ENCODE data around the gene GPC6.

GPC6 gene

DNA sequence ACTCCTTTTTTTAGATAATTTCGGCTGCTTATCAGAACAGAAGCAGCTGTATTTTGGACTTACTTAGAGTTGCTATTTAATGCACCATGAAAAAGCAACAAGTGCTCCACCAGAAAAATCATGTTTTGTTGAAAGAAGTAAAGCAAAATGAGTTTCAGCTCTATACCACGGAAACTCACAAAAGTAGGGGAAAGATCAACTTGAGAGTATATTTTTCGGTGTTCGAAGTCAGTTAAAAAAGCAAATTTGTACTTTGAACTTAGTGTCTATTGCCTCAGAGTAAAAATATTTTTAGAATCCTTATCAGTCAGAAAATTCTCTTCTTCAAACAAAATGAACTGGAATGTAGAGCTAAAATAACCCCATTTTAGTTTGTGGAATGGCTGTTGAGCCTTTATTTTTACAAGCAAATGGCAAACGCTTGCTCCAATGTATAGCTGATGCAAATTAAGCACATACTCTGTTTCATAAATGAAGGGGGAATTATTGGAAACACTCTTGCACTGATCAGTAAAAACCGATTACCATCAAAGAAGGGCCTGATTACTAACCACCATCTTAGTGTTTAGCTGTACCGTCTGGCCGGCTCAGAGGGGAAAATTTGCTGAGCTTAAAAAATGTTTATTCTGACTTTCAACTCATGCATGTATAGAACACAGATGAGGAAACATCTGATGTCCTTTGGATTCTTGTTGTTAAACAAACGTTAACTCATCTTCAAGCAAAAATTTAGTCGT lies 540.7 kb downstream of the GPC6 start:
- H3K4me3 ChIP-seq (ENCODE audit: low read depth, low read length): no peak overlapping the region
- in situ Hi-C loops (cut with HindIII; ENCODE audit: low sequenced_read_pairs): no loop called here
- DNase-seq (ENCODE audit: low read depth): no peak
- TF ChIP-seq, protein P1, sequence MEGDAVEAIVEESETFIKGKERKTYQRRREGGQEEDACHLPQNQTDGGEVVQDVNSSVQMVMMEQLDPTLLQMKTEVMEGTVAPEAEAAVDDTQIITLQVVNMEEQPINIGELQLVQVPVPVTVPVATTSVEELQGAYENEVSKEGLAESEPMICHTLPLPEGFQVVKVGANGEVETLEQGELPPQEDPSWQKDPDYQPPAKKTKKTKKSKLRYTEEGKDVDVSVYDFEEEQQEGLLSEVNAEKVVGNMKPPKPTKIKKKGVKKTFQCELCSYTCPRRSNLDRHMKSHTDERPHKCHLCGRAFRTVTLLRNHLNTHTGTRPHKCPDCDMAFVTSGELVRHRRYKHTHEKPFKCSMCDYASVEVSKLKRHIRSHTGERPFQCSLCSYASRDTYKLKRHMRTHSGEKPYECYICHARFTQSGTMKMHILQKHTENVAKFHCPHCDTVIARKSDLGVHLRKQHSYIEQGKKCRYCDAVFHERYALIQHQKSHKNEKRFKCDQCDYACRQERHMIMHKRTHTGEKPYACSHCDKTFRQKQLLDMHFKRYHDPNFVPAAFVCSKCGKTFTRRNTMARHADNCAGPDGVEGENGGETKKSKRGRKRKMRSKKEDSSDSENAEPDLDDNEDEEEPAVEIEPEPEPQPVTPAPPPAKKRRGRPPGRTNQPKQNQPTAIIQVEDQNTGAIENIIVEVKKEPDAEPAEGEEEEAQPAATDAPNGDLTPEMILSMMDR (IDR thresholded peaks at IDR 0.05; ENCODE audit: low read depth, low read length, missing control alignments): no peak

DNA sequence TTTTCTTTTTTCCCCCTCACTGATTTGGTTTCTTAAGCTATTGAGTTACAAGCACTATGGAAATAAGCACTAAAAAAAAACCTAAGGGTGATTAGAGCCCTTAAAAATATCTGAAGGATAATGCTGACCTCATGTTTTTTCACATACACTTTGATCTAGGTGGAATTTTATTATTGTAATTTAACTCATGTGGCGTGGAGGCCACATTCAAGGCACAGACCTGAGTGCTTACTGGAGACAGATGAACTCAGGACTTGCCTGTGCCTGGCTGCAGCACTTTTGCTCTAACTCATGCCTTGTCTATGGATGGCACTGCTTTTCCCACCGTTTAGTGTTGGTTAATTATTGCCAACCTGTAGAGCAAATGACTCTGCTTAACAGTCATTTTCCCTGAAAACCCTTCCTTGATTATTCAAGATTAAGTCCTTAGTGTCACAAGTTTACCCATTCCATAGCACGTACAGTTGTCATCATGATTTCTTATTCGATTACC lies 541.4 kb downstream of the GPC6 start:
- DNase-seq (ENCODE audit: low read depth): no peak
- TF ChIP-seq, protein P1 (IDR thresholded peaks at IDR 0.05; ENCODE audit: low read depth, low read length, missing control alignments): no peak
- no peak overlapping the region for H3K4me3 ChIP-seq (ENCODE audit: low read depth, low read length)
- in situ Hi-C loops (cut with HindIII; ENCODE audit: low sequenced_read_pairs): no loop called here

DNA sequence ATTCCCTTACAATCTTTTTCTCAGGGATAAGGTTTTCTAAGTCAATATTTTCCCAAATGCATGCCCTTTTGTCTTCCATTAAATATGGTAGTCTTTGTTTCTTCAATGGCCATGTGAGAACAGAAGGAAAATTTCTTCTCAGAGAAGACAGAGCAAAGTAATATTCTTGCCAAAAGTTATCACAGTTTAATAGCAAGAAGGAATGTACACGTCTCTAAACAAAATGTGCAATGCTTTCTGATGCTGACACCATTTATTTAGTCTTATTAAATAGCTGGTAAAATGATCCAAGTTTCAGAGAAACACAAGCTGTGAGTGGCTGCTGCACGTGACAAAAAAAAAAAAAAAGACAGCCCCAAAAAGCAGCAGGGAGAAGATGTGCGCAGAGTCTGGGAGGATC lies 542.5 kb downstream of the GPC6 start:
- TF ChIP-seq, protein P1 (IDR thresholded peaks at IDR 0.05; ENCODE audit: low read depth, low read length, missing control alignments): no peak
- DNase-seq (ENCODE audit: low read depth): no peak
- no peak overlapping the region for H3K4me3 ChIP-seq (ENCODE audit: low read depth, low read length)
- in situ Hi-C loops (cut with HindIII; ENCODE audit: low sequenced_read_pairs): no loop called here

DNA sequence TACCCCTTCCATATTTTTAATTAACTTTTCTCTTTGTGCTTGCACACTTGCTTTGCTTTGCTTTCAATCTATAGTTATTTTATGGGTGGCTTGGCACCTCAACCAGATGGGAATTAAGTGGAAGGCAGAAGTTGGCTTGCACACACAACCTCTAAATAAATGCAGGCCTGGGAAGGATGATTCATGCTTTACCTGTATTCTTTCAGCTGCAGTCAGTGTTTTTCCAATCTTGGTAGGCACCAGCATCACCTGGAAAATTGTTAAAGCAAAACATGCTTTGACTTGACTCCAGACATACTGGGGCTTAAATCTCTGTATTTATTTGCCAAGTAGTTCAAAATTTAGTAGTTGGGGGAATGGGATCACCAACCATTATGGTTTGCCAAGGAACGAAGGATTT lies 543.0 kb downstream of the GPC6 start:
- H3K4me3 ChIP-seq (ENCODE audit: low read depth, low read length): no peak overlapping the region
- TF ChIP-seq, protein P1 (IDR thresholded peaks at IDR 0.05; ENCODE audit: low read depth, low read length, missing control alignments): no peak
- in situ Hi-C loops (cut with HindIII; ENCODE audit: low sequenced_read_pairs): no loop called here
- no peak for DNase-seq (ENCODE audit: low read depth)

DNA sequence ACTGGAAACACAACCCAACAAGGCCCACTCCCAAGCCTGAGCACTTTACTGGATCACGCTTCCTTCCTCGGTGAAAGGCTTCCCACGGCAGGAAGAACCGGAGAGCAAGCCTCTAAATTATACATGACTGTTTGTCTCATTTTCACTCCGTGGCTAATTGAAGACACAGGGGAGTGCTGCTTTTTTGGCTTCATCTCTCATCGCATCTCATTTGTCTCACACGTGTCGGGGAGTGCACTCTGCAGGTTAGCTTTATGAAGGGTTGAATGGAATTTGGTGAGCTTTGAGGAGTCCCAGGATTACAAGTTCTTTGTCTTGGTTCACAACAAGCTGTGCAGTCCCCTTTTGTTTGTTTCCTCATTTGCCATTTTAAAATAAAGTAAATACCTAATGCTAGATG lies 544.6 kb downstream of the GPC6 start:
- in situ Hi-C loops (cut with HindIII; ENCODE audit: low sequenced_read_pairs): no loop called here
- H3K4me3 ChIP-seq (ENCODE audit: low read depth, low read length): no peak overlapping the region
- peak; percentile 46 for DNase-seq (ENCODE audit: low read depth)
- TF ChIP-seq, protein P1 (IDR thresholded peaks at IDR 0.05; ENCODE audit: low read depth, low read length, missing control alignments): no peak

DNA sequence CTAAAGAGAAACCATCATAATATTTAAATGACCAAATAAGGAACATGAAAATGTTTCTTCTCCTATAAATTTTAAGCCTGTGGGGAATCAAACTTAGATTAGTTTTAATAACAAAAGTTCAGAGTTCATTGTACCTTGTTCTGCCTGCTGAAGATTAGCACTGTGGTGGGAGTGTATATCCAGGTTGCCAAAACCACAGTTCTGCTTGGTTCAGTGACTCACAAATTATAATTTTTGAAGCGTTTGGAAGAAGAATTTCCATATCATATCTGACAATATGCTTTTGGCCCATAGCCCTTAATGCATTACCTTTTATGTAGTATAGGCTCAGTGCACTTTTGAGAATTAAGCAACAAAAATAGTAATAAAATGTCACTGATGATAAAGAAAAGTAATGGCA lies 545.2 kb downstream of the GPC6 start:
- peak; percentile 38 for DNase-seq (ENCODE audit: low read depth)
- in situ Hi-C loops (cut with HindIII; ENCODE audit: low sequenced_read_pairs): no loop called here
- TF ChIP-seq, protein P1 (IDR thresholded peaks at IDR 0.05; ENCODE audit: low read depth, low read length, missing control alignments): no peak
- no peak overlapping the region for H3K4me3 ChIP-seq (ENCODE audit: low read depth, low read length)
